GM19438 (cell line): Measurements from ENCODE around the gene ZBTB25.

Experiments
- ATAC-seq: cut with Tn5 transposase; IDR thresholded peaks from one replicate; pipeline ENCODE4 v1.9.1; 2021; ENCODE audit warnings: low read depth; ENCODE audit not compliant: unreplicated experiment

Gene ZBTB25

GRCh38 chr14:64401949-64402348 lies 101.7 kb downstream of the ZBTB25 start:
- ATAC-seq: no peak

DNA sequence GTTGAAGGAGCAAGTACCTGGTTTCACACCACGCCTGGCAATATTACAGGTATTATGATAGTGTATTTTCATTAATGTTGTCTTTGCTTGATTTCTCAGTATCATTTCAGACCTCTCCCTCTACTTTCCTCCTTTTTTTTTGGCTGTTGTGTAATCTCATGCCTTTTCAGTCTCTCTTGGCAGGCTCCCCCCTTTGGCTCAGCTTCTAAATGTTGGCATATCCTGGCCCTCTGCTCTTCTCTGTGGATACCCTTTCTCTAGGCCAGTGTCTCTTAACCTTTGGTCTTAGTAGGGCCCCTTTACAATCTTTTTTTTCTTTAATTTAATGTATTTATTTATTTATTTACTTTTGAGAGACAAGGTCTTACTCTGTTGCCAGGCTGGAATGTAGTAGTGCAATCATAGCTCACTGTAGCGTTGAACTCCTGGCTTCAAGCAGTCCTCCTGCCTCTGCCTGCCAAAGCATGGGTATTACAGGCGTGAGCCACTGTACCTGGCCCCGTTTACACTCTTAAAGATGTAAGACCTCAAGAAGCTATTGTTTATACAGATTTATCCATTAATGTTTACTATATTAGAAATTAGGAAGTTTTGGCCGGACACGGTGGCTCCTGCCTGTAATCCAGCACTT lies 102.7 kb downstream of the ZBTB25 start:
- ATAC-seq: no peak
